ENCODE data around the gene CAMK1G. TPM values are rescaled to one million over a fixed set of nuclear protein-coding genes. Genes with fewer than 3 reads are reported as not detected.

Gene CAMK1G
- total RNA-seq, 4 donors from 2014 or later = 0.21 to 4.9 TPM; not detected in 2

DNA sequence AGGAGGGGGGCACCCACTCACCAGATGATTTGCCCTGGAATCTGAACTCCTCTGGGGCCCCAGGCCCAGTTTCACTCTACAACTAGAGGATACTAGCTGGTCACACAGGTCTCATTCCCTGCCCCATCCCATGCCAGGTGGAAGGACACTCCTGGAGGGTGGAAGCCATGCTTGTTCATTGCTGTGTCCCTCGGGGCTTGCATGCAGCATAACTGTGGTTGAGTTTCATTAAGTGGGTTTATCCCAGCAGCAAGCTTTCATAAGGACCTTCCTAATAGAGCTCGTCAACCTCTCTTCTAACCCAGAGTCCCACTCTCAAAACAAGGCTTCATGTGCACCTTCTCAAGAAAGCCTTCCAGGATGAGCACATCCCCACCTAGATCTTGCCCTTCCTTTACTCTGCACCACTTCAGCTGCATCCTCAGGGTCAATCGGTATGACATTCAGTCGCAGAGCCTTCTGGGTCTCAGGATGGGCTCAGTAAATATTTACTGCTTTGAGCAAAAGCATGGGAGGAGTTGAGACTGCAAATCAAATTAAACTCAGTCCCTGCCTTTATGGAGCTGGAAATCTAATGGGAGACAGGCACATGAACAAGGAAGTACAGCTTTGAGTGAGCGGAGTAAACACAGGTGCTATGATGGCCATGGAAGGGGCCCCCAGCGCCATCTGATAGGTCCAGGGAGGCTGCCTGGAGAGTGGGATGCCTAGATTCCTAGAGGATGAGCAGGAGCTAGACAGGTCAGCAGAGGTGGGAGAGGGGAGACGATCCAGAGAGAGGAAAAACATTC, 36.4 kb downstream of the CAMK1G start:
- H3K9me3 ChIP-seq = no peaks in the 10 kb centered on the region
- TF ChIP-seq EP300 (IDR thresholded peaks at IDR 0.05) (no peak), POLR2A (IDR thresholded peaks at IDR 0.05) (no peak)
- TF ChIP-seq, protein P1, sequence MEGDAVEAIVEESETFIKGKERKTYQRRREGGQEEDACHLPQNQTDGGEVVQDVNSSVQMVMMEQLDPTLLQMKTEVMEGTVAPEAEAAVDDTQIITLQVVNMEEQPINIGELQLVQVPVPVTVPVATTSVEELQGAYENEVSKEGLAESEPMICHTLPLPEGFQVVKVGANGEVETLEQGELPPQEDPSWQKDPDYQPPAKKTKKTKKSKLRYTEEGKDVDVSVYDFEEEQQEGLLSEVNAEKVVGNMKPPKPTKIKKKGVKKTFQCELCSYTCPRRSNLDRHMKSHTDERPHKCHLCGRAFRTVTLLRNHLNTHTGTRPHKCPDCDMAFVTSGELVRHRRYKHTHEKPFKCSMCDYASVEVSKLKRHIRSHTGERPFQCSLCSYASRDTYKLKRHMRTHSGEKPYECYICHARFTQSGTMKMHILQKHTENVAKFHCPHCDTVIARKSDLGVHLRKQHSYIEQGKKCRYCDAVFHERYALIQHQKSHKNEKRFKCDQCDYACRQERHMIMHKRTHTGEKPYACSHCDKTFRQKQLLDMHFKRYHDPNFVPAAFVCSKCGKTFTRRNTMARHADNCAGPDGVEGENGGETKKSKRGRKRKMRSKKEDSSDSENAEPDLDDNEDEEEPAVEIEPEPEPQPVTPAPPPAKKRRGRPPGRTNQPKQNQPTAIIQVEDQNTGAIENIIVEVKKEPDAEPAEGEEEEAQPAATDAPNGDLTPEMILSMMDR (IDR thresholded peaks at IDR 0.05) = no peak
- H3K36me3 ChIP-seq = no peaks in the 10 kb centered on the region
- no peak overlapping the region for H3K4me3 ChIP-seq
- no peak for DNase-seq (ENCODE audit: low spot score in 2 of 2)
- peaks cover 0 to 6% (median 0%) of the 10 kb centered on the region in 4 donors for H3K4me1 ChIP-seq
- WGBS, 2 donors = 88 to 91% methylated on average over 7 of the region's 7 CpGs
- no peaks in the 10 kb centered on the region for H3K27me3 ChIP-seq
- H3K27ac ChIP-seq = no peak overlapping the region

DNA sequence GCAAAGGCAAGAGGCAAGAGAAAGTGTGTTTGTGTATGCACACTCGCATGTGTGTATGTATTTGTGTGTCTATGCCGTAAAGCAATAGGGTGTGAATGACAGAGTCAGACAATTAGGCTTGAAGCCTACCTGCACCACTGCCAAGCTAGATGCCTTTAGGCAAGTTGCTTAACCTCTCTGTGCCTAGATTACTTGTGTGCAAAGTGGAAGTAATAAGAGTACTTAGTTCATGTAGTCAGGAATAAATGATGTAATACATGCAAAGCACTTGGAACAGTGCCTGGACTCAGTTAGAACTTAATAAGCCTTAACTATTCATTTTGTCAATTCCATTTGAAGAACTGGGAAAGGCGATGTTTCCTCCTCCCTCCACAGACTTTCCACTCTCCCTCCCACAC, 37.0 kb downstream of the CAMK1G start:
- Histone ChIP-seq H3K36me3 (no peaks in the 10 kb centered on the region), H3K4me1 (peaks cover 0 to 6% (median 0%) of the 10 kb centered on the region in 4 donors), H3K4me3 (no peak overlapping the region), H3K9me3 (no peaks in the 10 kb centered on the region), H3K27ac (no peak overlapping the region), H3K27me3 (no peaks in the 10 kb centered on the region)
- WGBS, 2 donors = 72 to 78% methylated on average over 3 of the region's 3 CpGs
- no peak for DNase-seq (ENCODE audit: low spot score in 2 of 2)
- TF ChIP-seq POLR2A (IDR thresholded peaks at IDR 0.05) = no peak
- TF ChIP-seq, protein P1 (IDR thresholded peaks at IDR 0.05) = no peak
- TF ChIP-seq EP300 (IDR thresholded peaks at IDR 0.05) = no peak

DNA sequence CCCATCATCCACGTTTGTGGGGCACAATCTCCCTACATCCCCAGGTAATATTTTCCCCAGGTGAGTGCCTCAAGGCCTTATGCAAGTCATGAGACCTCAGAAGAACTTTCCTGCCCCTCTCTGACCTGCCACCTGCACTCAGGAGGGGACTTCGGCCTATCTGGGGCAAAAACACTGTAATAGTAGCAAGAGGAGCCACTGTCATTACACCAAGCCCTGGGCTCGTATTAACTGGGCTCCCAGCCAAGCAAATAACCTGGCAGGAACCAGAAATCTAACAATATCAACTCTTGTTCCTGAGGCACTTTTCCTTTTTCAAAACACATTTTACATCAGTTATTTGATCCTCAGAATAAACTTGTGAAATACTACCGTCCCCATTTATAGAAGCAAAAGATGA, 37.8 kb downstream of the CAMK1G start:
- no peaks in the 10 kb centered on the region for H3K36me3 ChIP-seq
- TF ChIP-seq EP300 (IDR thresholded peaks at IDR 0.05) = no peak
- no peak for TF ChIP-seq POLR2A (IDR thresholded peaks at IDR 0.05)
- TF ChIP-seq, protein P1 (IDR thresholded peaks at IDR 0.05) = no peak
- no peak for DNase-seq (ENCODE audit: low spot score in 2 of 2)
- no peaks in the 10 kb centered on the region for H3K9me3 ChIP-seq
- 55 to 59% methylated on average over 4 of the region's 4 CpGs for WGBS, 2 donors
- H3K27ac ChIP-seq = no peak overlapping the region
- H3K27me3 ChIP-seq = no peaks in the 10 kb centered on the region
- no peak overlapping the region for H3K4me3 ChIP-seq
- H3K4me1 ChIP-seq = peaks cover 0 to 7% (median 3%) of the 10 kb centered on the region in 4 donors

DNA sequence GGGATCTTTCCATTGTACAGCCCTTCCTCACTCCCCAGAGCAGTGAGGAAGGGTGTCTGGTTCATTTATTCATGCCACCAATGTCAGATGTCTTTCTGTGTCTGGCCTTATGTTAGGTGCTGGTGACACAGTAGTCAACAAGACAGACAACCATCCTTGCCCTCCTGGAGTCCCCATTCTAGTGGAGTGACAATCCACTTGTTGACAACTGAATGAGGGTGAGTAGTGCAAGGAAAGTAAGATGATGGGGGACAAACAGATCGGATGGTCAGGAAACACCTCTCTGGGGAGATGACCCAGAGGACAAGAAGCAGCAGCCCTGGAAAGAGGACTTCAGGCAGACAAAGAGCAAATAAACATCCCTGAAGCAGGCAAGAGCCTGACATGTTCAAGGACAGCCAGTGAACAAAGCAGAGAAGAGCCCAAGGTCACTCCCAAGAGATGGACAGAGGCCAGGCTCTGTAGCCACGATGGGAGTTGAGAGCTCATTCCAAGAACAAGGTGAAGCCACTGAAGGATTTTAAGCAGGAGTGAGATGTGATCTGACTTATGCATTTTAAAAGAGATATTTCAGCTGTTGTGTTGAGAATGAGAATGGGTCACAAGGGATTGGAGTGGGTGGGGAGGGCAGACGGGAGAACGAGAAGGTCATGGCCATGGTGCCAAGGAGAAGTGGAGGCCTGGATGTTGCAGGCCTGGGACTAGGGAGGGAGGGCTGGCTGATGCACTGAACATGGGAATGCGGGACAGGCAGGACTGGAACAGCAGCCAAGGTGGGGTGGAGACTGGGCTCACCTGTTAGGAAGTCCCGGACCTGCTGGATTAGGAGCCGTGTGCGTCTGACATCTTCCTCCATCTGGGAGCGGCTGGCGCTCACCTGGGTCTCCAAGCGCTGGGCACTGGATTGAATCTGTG, 38.5 kb downstream of the CAMK1G start:
- no peak for TF ChIP-seq POLR2A (IDR thresholded peaks at IDR 0.05)
- TF ChIP-seq EP300 (IDR thresholded peaks at IDR 0.05) = no peak
- TF ChIP-seq, protein P1 (IDR thresholded peaks at IDR 0.05) = no peak
- no peak for DNase-seq (ENCODE audit: low spot score in 2 of 2)
- 74 to 80% methylated on average over 11 of the region's 11 CpGs for WGBS, 2 donors

More for the DNA sequence above, 38.5 kb downstream of the CAMK1G start:
- H3K9me3 ChIP-seq = no peaks in the 10 kb centered on the region
- no peak overlapping the region for H3K27ac ChIP-seq
- H3K4me1 ChIP-seq = peaks cover 0 to 14% (median 3%) of the 10 kb centered on the region in 4 donors
- H3K27me3 ChIP-seq = no peaks in the 10 kb centered on the region
- H3K36me3 ChIP-seq = no peaks in the 10 kb centered on the region
- H3K4me3 ChIP-seq = no peak overlapping the region
